Pancreas (tissue), 10 donors: ENCODE measurements around the gene ZNF592. TPM values are rescaled to one million over a fixed set of nuclear protein-coding genes. Genes with fewer than 3 reads are reported as not detected.

Experiments
- ATAC-seq, 4 donors: fragments of 200-7000 bp; cut with Tn5 transposase; one replicate each; pipeline versions ENCODE4 v1.8.0 to v1.9.1; 2020; ENCODE audit warnings: mild to moderate bottlenecking in 4 of 4, moderate library complexity in 4 of 4
- DNase-seq, 6 donors: peaks; one replicate each; pipeline ENCODE4 v3.0.0-alpha.2; 2020
- FAIRE-seq: peaks from 2 replicates; lab custom pipeline; 2012; peaks lifted over from hg19 to GRCh38; lab: Jason Lieb, UNC
- H3K27ac ChIP-seq, 4 donors: fragments of 200-600 bp; sonication (generic); 1 replicate in 3 of 4; 2 replicates in 1 of 4; pipeline versions ENCODE4 v1.5.0 to v1.8.0; 2020
- H3K27me3 ChIP-seq, 4 donors: fragments of 200-600 bp; one replicate each; pipeline ENCODE4 v1.8.0; 2021
- H3K36me3 ChIP-seq, 3 donors: fragments of 200-600 bp; sonication (generic) in 1 of 3; one replicate each; pipeline versions ENCODE4 v1.5.0 to v1.8.0; 2020 to 2021
- H3K4me1 ChIP-seq, 3 donors: fragments of 200-600 bp; one replicate each; pipeline ENCODE4 v1.8.0; 2021
- H3K4me3 ChIP-seq, 4 donors: fragments of 200-600 bp; sonication (generic) in 2 of 4; one replicate each; pipeline versions ENCODE4 v1.5.0 to v1.8.0; 2020 to 2021
- H3K9me3 ChIP-seq, 4 donors: fragments of 200-600 bp; one replicate each; pipeline ENCODE4 v1.8.0; 2021
- WGBS, 2 donors: extraction: QIAGEN DNeasy Blood & Tissue Kit; methylation state at CpG; one replicate each; pipeline ENCODE4 v1.1.7; 2013; 5-methylcytosine and 5-hydroxymethylcytosine counted together
- intact Hi-C, 3 donors: fragments of 100-400 bp; cut with DNase I; formaldehyde crosslinking; loops; one replicate each; pipeline versions ENCODE4 v1.11.1 to v1.14.2; 2022
- polyA plus RNA-seq, 2 donors: library from polyadenylated mRNA; stranded (reverse); fragments of 200-250 nt; gene quantifications; one replicate each; pipeline ENCODE4 v1.2.3, GENCODE V29; 2013
- total RNA-seq, 6 donors: library from RNA; stranded (reverse); fragmentation: NEBNext Ultra II Directional in 4 of 6; extraction: Animal tissue kit (Norgen Biotek cat#: 25700) in 4 of 6; gene quantifications; one replicate each; pipeline versions ENCODE4 v1.2.1 to v1.2.4, GENCODE V29; 2021 to 2023
- TF ChIP-seq, protein P1 (sequence below), 4 donors: fragments of 200-600 bp; sonication (generic) in 3 of 4; IDR thresholded peaks; one replicate each; pipeline versions ENCODE4 v1.5.0 to v1.8.0; 2021; ENCODE audit warnings: antibody characterized with exemption in 4 of 4
- donor health status: healthy with polysubstance abuse.
- donor health status: DM: no; HTN: no; CAD: no; lungs with moderate emphysema.
- donor health status: DM: no; HTN: no; CAD: no.
- donor health status: control.
- donor health status: control.
- donor health status: Bipolar disorder and iron deficiency.
- donor health status: DM: yes; HTN: yes; CAD: no.
- donor health status: DM: no; HTN: no; CAD: no.
- donor health status: DM: no; HTN: no; CAD: no.
- donor health status: DM: yes; HTN: yes; CAD: no.

The ZNF592 gene
- total and polyA plus RNA-seq, 8 donors, result 9.1 to 16.6 (median 12.0) TPM

DNA sequence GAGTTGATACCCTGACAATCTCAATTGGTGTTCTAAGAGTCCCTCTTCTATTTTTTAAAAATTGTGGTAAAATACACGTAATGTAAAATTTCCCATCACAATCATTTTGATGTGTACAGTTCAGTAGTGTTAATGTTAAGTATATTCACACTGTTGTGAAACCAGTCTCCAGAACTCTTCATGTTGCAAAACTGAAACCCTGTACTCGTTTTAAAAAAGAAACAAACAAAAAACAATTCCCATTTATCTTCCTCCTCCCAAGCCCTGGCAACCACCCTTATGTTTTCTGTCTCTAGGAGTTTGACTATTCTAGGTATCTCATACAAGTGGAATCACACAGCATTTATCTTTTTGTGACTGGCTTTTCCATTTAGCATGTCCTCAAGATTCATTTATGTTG lies 40.1 kb downstream of the ZNF592 start:
- no peak for FAIRE-seq

DNA sequence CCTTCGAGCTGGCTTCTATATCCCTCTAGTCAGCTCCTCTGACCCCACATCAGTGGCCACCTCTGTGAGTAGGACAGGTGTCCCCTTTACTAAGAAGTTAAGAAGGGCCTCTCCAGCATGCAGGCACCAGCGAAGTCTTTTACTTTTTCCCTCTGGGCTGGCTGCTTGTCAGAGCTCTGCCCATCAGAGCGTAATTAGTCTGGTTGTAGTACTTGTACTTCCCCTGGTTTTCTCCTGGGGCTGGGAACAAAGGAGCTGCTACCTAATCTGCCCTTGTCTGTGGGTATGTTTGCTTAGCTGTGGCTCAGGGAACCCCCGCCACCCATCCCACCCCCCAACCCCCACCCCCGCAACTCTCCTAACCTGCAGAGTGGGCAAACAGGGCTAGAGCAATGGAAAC lies 41.4 kb downstream of the ZNF592 start:
- no peak overlapping the region for H3K27ac ChIP-seq
- peaks cover under 1 to 28% (median 3%) of the 10 kb centered on the region in 3 donors for H3K36me3 ChIP-seq
- no peaks in the 10 kb centered on the region for H3K27me3 ChIP-seq
- FAIRE-seq, result no peak
- no peaks in the 10 kb centered on the region for H3K9me3 ChIP-seq
- no peak overlapping the region for H3K4me3 ChIP-seq
- DNase-seq, result no peak
- 87 to 89% methylated on average over 5 of the region's 5 CpGs for WGBS, 2 donors
- H3K4me1 ChIP-seq, result no peaks in the 10 kb centered on the region
- TF ChIP-seq, protein P1, sequence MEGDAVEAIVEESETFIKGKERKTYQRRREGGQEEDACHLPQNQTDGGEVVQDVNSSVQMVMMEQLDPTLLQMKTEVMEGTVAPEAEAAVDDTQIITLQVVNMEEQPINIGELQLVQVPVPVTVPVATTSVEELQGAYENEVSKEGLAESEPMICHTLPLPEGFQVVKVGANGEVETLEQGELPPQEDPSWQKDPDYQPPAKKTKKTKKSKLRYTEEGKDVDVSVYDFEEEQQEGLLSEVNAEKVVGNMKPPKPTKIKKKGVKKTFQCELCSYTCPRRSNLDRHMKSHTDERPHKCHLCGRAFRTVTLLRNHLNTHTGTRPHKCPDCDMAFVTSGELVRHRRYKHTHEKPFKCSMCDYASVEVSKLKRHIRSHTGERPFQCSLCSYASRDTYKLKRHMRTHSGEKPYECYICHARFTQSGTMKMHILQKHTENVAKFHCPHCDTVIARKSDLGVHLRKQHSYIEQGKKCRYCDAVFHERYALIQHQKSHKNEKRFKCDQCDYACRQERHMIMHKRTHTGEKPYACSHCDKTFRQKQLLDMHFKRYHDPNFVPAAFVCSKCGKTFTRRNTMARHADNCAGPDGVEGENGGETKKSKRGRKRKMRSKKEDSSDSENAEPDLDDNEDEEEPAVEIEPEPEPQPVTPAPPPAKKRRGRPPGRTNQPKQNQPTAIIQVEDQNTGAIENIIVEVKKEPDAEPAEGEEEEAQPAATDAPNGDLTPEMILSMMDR (IDR thresholded peaks at IDR 0.05), result no peak
- intact Hi-C loops, result no loop called here
- no peak for ATAC-seq

More for the DNA sequence above, 40.1 kb downstream of the ZNF592 start:
- H3K27ac ChIP-seq, result no peak overlapping the region
- WGBS, 2 donors, result 64 to 65% methylated on average over 2 of the region's 2 CpGs
- DNase-seq, result no peak
- peaks cover 8 to 38% (median 13%) of the 10 kb centered on the region in 3 donors for H3K36me3 ChIP-seq
- H3K4me1 ChIP-seq, result no peaks in the 10 kb centered on the region
- H3K27me3 ChIP-seq, result no peaks in the 10 kb centered on the region
- ATAC-seq, result no peak
- intact Hi-C loops, result no loop called here
- H3K4me3 ChIP-seq, result no peak overlapping the region
- TF ChIP-seq, protein P1 (IDR thresholded peaks at IDR 0.05), result no peak
- H3K9me3 ChIP-seq, result no peaks in the 10 kb centered on the region

DNA sequence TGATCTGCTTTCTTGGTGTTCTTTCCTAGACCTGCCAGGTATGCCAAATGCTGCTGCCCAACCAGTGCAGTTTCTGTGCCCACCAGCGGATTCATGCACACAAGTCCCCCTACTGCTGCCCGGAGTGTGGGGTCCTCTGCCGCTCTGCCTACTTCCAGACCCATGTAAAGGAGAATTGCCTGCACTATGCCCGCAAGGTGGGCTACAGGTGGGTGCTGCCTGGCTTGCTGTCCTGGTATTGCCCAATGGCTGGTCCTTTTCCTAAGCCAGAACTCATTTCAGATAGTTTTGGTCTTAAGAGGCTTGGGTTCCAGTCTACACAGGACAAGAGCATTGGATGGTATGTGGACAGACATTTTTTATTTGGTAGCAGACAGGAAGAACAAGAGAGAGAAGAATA lies 42.3 kb downstream of the ZNF592 start:
- no peak for DNase-seq

DNA sequence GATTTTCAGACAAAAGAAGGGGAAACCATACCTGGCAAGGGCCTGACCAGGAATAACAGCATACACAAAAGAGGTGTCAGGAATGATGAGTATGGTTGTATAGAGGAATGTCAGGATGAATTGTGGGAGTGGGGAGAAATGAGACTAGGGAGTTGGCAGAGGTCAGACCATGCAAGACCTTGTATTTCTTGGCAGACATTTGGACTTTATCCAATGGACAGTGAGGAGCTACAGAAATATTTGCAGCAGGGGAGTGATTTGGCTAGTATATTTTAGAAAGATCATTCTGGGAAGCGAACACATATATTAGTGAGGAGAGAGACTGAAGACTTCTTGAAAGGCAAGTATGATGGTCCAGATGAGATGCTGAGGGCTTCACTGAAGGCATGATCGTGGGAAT lies 43.4 kb downstream of the ZNF592 start:
- intact Hi-C loops, result no loop called here
- H3K4me3 ChIP-seq, result no peak overlapping the region
- WGBS, 2 donors, result 96% methylated on average over 2 of the region's 2 CpGs
- TF ChIP-seq, protein P1 (IDR thresholded peaks at IDR 0.05), result no peak
- FAIRE-seq, result no peak
- DNase-seq, result no peak
- no peak for ATAC-seq
- no peaks in the 10 kb centered on the region for H3K4me1 ChIP-seq
- no peaks in the 10 kb centered on the region for H3K27me3 ChIP-seq
- peaks cover 0 to 25% (median 0%) of the 10 kb centered on the region in 3 donors for H3K36me3 ChIP-seq
- no peaks in the 10 kb centered on the region for H3K9me3 ChIP-seq
- no peak overlapping the region for H3K27ac ChIP-seq

More for the DNA sequence above, 42.3 kb downstream of the ZNF592 start:
- H3K9me3 ChIP-seq, result no peaks in the 10 kb centered on the region
- peaks cover 0 to 25% (median 0%) of the 10 kb centered on the region in 3 donors for H3K36me3 ChIP-seq
- H3K4me3 ChIP-seq, result no peak overlapping the region
- intact Hi-C loops, result no loop called here
- H3K4me1 ChIP-seq, result no peaks in the 10 kb centered on the region
- no peak for FAIRE-seq
- TF ChIP-seq, protein P1 (IDR thresholded peaks at IDR 0.05), result no peak
- 97% methylated on average over 4 of the region's 4 CpGs for WGBS, 2 donors
- no peak overlapping the region for H3K27ac ChIP-seq
- no peaks in the 10 kb centered on the region for H3K27me3 ChIP-seq
- ATAC-seq, result no peak

DNA sequence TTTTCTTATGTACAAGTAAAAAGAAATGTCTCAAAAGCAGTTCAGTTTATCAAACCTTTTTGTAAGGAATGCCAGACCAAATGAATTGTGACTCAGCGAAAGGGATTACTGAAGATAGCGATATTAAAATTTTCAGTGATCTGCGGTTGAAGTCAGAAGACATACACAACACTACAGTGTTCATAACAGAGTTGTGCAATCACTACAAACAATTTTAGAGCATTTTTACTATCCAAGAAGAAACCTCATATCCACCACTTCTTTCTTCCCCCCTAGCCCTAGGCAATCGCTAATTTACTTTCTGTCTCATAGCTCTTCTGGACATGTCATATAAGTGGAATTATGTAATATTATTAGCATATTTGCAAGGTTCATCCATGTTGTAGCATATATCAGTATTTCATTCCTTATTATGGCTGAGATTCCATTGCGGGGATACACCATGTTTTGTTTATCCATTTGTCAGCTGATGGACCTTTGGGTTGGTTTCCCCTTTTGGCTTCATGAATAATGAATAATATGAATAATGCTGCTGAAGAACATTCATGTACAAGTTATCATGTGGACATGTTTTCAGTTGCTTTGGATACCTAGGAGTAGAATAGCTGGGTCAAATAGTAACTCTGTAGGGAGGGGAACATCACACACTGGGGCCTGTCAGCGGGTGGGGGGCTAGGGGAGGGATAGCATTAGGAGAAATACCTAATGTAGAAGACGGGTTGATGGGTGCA lies 45.2 kb downstream of the ZNF592 start:
- intact Hi-C loops, result no loop called here
- DNase-seq (no peak), FAIRE-seq (no peak), ATAC-seq (no peak)
- Histone ChIP-seq H3K4me1 (no peaks in the 10 kb centered on the region), H3K4me3 (no peak overlapping the region), H3K27ac (no peak overlapping the region), H3K27me3 (no peaks in the 10 kb centered on the region), H3K9me3 (no peaks in the 10 kb centered on the region), H3K36me3 (peaks cover 2 to 27% (median 7%) of the 10 kb centered on the region in 3 donors)
- TF ChIP-seq, protein P1 (IDR thresholded peaks at IDR 0.05), result no peak
- WGBS, 2 donors, result 95 to 97% methylated on average over 7 of the region's 7 CpGs
